HG03565 (cell line): ENCODE measurements around the gene GTF3C1.

ENCODE experiments used
- ATAC-seq: cut with Tn5 transposase; IDR thresholded peaks from one replicate; pipeline ENCODE4 v1.9.1; 2021; ENCODE audit warnings: mild to moderate bottlenecking, moderate library complexity; ENCODE audit not compliant: unreplicated experiment

GTF3C1 gene

GRCh38 chr16:27522173-27522707, 27.5 kb downstream of the GTF3C1 start:
- no peak for ATAC-seq

GRCh38 chr16:27520982-27521673, 28.6 kb downstream of the GTF3C1 start:
- no peak for ATAC-seq

GRCh38 chr16:27518226-27518625, 31.5 kb downstream of the GTF3C1 start:
- no peak for ATAC-seq

- no peak for ATAC-seq
Observed at GRCh38 chr16:27517664-27518063, 32.0 kb downstream of the GTF3C1 start.

- ATAC-seq, result no peak
Observed at GRCh38 chr16:27516365-27516764, 33.3 kb downstream of the GTF3C1 start.

- no peak for ATAC-seq
Observed at GRCh38 chr16:27515874-27516353, 33.8 kb downstream of the GTF3C1 start.

GRCh38 chr16:27514806-27515205, 34.9 kb downstream of the GTF3C1 start:
- ATAC-seq, result no peak

GRCh38 chr16:27511657-27512448, 37.9 kb downstream of the GTF3C1 start:
- ATAC-seq, result no peak

GRCh38 chr16:27508476-27508875, 41.2 kb downstream of the GTF3C1 start:
- ATAC-seq, result no peak

- no peak for ATAC-seq
Observed at GRCh38 chr16:27506771-27507170, 42.9 kb downstream of the GTF3C1 start.

- no peak for ATAC-seq
Observed at GRCh38 chr16:27505297-27506236, 44.1 kb downstream of the GTF3C1 start.

- no peak for ATAC-seq
Observed at GRCh38 chr16:27503662-27504061, 46.1 kb downstream of the GTF3C1 start.

- no peak for ATAC-seq
Observed at GRCh38 chr16:27500801-27501200, 48.9 kb downstream of the GTF3C1 start.

GRCh38 chr16:27499659-27500055, 50.1 kb downstream of the GTF3C1 start:
- no peak for ATAC-seq

- no peak for ATAC-seq
Observed at GRCh38 chr16:27498916-27499658, 50.6 kb downstream of the GTF3C1 start.

GRCh38 chr16:27498031-27498825, 51.5 kb downstream of the GTF3C1 start:
- no peak for ATAC-seq

- ATAC-seq, result no peak
Observed at GRCh38 chr16:27495191-27495590, 54.5 kb downstream of the GTF3C1 start.

GRCh38 chr16:27492588-27492979, 57.1 kb downstream of the GTF3C1 start:
- no peak for ATAC-seq

GRCh38 chr16:27491894-27492587, 57.7 kb downstream of the GTF3C1 start:
- no peak for ATAC-seq
